ENCODE measurements around the gene HMGCS2.

DNA sequence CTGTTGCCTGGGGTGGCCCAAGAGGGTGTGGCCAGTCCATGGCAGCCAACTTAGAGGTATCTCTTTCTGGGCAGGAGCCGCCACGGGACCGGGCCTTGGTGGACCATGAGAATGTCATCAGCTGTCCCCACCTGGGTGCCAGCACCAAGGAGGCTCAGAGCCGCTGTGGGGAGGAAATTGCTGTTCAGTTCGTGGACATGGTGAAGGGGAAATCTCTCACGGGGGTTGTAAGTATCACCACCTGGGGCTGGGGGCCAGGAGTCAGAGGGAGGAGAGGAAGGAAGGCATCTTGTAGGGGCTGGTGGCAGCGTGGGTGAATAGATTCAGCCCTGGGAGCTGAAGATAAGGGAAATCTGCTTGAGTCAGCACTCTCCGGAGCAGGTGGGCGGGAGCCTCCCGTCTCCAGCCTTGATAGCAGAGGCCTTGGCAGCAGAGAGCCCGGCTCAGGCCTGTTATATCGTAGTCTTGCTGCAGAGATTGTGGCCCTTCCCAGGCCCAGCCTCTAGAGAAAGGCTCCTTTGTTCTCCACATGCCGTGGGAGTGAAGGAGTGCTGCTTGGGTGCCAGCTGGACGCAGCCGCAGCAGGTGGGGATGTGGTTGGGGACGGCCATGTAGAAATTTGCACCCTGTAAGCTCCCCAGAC lies 31.5 kb downstream of the HMGCS2 start:
- TF ChIP-seq EZH2 (IDR thresholded peaks at IDR 0.05) (no peak), POLR2AphosphoS5 (IDR thresholded peaks at IDR 0.05; ENCODE audit: borderline replicate concordance, low read depth, low read length) (no peak), FOXP2 (optimal IDR thresholded peaks at IDR 0.05; ENCODE audit: control extremely low read depth, extremely low read length, insufficient read depth) (no peak)

All from SK-N-MC (cell line).